ENCODE measurements around the gene GATD1.

GRCh38 chr11:803467-803742, 26.1 kb upstream of the GATD1 start:
- TF ChIP-seq CTCF (IDR thresholded peaks at IDR 0.05) (no peak), POLR2A (IDR thresholded peaks at IDR 0.05) (no peak)

Data from esophagus squamous epithelium (tissue), 4 donors.